K562 (cell line): Measurements from ENCODE around the gene WDR55. TPM values are rescaled to one million over a fixed set of nuclear protein-coding genes. Genes with fewer than 3 reads are reported as not detected.

Source experiments
- CXXC5 ChIP-seq: fragments of 250-450 bp; sonication (Bioruptor Pico); IDR thresholded peaks from 2 replicates; pipeline ENCODE4 v1.8.0; 2022; ENCODE audit warnings: inconsistent platforms, mild to moderate bottlenecking, moderate library complexity
- DMBX1 ChIP-seq: fragments of 250-450 bp; sonication (Bioruptor Pico); IDR thresholded peaks from 2 replicates; pipeline ENCODE4 v1.8.0; 2022; ENCODE audit warnings: inconsistent platforms, mild to moderate bottlenecking, moderate library complexity, borderline replicate concordance
- NR2C1 ChIP-seq, 2 experiments: fragments of 450-650 bp; IDR thresholded peaks; 2 replicates each; pipeline ENCODE4 v1.6.1; 2017; ENCODE audit warnings: mild to moderate bottlenecking in 2 of 2, antibody characterized with exemption in 1 of 2, inconsistent platforms in 1 of 2, missing compliant biosample characterization in 1 of 2, missing genetic modification characterization in 1 of 2
- STAT5B ChIP-seq: fragments of 250-450 bp; sonication (Bioruptor Pico); IDR thresholded peaks from 2 replicates; pipeline ENCODE4 v1.8.0; 2021; ENCODE audit warnings: mild to moderate bottlenecking, inconsistent platforms
- TSHZ1 ChIP-seq: fragments of 250-450 bp; sonication (Bioruptor Pico); IDR thresholded peaks from 2 replicates; pipeline ENCODE4 v1.4.0; 2020; ENCODE audit warnings: mild to moderate bottlenecking, moderate library complexity
- ZNF224 ChIP-seq: sonication (generic); formaldehyde crosslinking; IDR thresholded peaks from 2 replicates; pipeline ENCODE4 v1.8.0; 2022; ENCODE audit warnings: mild to moderate bottlenecking, missing genetic modification reagents
- polyA plus RNA-seq, 8 experiments: library from polyadenylated mRNA; depleted of rRNA in 4 of 8; stranded (reverse) in 5 of 8; unstranded in 3 of 8; fragments of >200 nt; fragmentation: Nextera tagmentation in 2 of 8; fragmentation: Illumina TruSeq in 1 of 8; extraction: Ambion mirVana in 2 of 8; extraction: Trizol in 1 of 8; gene quantifications; 2 replicates each; pipeline versions ENCODE4 v1.2.1 to v1.2.3, GENCODE V29; 2011 to 2014; ENCODE audit warnings: inconsistent platforms in 1 of 8, missing spikeins in 1 of 8
- total RNA-seq, 7 experiments: library from RNA; depleted of rRNA in 6 of 7; stranded (reverse); fragments of >200 nt in 6 of 7; fragmentation: Illumina TruSeq in 2 of 7; extraction: Trizol in 2 of 7; gene quantifications; 2 replicates each; pipeline versions ENCODE4 v1.2.1 to v1.2.3, GENCODE V29; 2011 to 2021; ENCODE audit warnings: low replicate concordance in 1 of 7
- TF ChIP-seq, protein P1 (sequence below): fragments of 450-650 bp; IDR thresholded peaks from 2 replicates; pipeline ENCODE4 v1.6.1; 2016; ENCODE audit warnings: mild to moderate bottlenecking, moderate library complexity
- TF ChIP-seq, protein P2 (sequence below): fragments of 450-650 bp; IDR thresholded peaks from one replicate; pipeline ENCODE4 v1.6.1; 2018; ENCODE audit warnings: mild to moderate bottlenecking, moderate library complexity; ENCODE audit not compliant: partially characterized antibody

The WDR55 gene
- total and polyA plus RNA-seq, 9 of the 15 experiments (the other 6 are each of a cell fraction or from before 2014, with no cell fraction given), result 5.2 to 45.0 (median 29.3) TPM

DNA sequence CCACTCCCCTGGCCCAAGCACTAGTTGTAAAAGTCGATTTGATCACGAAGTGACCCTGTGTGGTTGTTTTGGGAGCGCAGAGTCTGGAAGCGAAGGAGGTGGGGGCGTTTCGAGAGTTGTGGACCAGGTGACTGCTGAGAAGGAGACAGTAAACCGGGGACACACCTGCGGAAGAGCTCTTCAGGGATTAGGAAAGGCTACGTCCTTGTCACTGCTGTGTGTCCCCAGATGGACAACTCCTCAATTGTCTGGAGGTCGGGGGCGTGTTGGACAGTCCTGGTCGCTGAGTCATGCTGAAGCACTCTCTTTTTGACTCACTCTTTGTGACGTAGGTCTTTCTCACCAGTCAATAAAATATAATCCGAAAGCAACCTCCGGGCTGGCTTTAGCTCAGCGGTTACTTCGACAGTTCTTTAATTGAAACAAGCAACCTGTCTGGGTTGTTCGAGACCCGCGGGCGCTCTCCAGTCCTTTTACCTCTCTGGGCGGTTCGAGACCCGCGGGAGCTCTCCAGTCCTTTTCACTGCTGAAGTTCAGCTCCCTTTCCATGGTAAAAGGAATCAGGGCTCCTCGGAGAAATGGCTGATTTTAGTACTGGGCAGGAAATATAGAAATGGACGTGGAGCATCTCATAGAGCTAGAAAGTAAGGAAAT, 46.3 kb downstream of the WDR55 start (continued):
- TF ChIP-seq, protein P1, sequence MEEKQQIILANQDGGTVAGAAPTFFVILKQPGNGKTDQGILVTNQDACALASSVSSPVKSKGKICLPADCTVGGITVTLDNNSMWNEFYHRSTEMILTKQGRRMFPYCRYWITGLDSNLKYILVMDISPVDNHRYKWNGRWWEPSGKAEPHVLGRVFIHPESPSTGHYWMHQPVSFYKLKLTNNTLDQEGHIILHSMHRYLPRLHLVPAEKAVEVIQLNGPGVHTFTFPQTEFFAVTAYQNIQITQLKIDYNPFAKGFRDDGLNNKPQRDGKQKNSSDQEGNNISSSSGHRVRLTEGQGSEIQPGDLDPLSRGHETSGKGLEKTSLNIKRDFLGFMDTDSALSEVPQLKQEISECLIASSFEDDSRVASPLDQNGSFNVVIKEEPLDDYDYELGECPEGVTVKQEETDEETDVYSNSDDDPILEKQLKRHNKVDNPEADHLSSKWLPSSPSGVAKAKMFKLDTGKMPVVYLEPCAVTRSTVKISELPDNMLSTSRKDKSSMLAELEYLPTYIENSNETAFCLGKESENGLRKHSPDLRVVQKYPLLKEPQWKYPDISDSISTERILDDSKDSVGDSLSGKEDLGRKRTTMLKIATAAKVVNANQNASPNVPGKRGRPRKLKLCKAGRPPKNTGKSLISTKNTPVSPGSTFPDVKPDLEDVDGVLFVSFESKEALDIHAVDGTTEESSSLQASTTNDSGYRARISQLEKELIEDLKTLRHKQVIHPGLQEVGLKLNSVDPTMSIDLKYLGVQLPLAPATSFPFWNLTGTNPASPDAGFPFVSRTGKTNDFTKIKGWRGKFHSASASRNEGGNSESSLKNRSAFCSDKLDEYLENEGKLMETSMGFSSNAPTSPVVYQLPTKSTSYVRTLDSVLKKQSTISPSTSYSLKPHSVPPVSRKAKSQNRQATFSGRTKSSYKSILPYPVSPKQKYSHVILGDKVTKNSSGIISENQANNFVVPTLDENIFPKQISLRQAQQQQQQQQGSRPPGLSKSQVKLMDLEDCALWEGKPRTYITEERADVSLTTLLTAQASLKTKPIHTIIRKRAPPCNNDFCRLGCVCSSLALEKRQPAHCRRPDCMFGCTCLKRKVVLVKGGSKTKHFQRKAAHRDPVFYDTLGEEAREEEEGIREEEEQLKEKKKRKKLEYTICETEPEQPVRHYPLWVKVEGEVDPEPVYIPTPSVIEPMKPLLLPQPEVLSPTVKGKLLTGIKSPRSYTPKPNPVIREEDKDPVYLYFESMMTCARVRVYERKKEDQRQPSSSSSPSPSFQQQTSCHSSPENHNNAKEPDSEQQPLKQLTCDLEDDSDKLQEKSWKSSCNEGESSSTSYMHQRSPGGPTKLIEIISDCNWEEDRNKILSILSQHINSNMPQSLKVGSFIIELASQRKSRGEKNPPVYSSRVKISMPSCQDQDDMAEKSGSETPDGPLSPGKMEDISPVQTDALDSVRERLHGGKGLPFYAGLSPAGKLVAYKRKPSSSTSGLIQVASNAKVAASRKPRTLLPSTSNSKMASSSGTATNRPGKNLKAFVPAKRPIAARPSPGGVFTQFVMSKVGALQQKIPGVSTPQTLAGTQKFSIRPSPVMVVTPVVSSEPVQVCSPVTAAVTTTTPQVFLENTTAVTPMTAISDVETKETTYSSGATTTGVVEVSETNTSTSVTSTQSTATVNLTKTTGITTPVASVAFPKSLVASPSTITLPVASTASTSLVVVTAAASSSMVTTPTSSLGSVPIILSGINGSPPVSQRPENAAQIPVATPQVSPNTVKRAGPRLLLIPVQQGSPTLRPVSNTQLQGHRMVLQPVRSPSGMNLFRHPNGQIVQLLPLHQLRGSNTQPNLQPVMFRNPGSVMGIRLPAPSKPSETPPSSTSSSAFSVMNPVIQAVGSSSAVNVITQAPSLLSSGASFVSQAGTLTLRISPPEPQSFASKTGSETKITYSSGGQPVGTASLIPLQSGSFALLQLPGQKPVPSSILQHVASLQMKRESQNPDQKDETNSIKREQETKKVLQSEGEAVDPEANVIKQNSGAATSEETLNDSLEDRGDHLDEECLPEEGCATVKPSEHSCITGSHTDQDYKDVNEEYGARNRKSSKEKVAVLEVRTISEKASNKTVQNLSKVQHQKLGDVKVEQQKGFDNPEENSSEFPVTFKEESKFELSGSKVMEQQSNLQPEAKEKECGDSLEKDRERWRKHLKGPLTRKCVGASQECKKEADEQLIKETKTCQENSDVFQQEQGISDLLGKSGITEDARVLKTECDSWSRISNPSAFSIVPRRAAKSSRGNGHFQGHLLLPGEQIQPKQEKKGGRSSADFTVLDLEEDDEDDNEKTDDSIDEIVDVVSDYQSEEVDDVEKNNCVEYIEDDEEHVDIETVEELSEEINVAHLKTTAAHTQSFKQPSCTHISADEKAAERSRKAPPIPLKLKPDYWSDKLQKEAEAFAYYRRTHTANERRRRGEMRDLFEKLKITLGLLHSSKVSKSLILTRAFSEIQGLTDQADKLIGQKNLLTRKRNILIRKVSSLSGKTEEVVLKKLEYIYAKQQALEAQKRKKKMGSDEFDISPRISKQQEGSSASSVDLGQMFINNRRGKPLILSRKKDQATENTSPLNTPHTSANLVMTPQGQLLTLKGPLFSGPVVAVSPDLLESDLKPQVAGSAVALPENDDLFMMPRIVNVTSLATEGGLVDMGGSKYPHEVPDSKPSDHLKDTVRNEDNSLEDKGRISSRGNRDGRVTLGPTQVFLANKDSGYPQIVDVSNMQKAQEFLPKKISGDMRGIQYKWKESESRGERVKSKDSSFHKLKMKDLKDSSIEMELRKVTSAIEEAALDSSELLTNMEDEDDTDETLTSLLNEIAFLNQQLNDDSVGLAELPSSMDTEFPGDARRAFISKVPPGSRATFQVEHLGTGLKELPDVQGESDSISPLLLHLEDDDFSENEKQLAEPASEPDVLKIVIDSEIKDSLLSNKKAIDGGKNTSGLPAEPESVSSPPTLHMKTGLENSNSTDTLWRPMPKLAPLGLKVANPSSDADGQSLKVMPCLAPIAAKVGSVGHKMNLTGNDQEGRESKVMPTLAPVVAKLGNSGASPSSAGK, result no peak
- TF ChIP-seq CXXC5 (CRISPR knock-in tag) (peak; percentile 69), ZNF224 (CRISPR knock-in tag) (no peak), DMBX1 (no peak), NR2C1 (IDR thresholded peaks at IDR 0.05) (peak; percentile 52), NR2C1 (tag; IDR thresholded peaks at IDR 0.05) (no peak), STAT5B (CRISPR knock-in tag) (no peak), TSHZ1 (CRISPR knock-in tag) (no peak)
- TF ChIP-seq, protein P2, sequence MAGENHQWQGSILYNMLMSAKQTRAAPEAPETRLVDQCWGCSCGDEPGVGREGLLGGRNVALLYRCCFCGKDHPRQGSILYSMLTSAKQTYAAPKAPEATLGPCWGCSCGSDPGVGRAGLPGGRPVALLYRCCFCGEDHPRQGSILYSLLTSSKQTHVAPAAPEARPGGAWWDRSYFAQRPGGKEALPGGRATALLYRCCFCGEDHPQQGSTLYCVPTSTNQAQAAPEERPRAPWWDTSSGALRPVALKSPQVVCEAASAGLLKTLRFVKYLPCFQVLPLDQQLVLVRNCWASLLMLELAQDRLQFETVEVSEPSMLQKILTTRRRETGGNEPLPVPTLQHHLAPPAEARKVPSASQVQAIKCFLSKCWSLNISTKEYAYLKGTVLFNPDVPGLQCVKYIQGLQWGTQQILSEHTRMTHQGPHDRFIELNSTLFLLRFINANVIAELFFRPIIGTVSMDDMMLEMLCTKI, result no peak
